HAP-1 (cell line): Measurements from ENCODE around the gene CREG1.

Experiments
- DNase-seq, 2 experiments: peaks; one replicate each; pipeline ENCODE4 v3.0.0-alpha.2; 2016 to 2020; ENCODE audit warnings: low spot score in 2 of 2
- H3K27me3 ChIP-seq: fragments of 250-450 bp; sonication (Bioruptor Pico); 2 replicates; pipeline ENCODE4 v1.5.1; 2020; ENCODE audit warnings: low read depth, mild to moderate bottlenecking, moderate library complexity
- H3K36me3 ChIP-seq: fragments of 250-450 bp; sonication (Bioruptor Pico); replicated peaks from 2 replicates; pipeline ENCODE4 v1.5.1; 2020; ENCODE audit warnings: mild to moderate bottlenecking
- H3K4me1 ChIP-seq: fragments of 250-450 bp; sonication (Bioruptor Pico); 2 replicates; pipeline ENCODE4 v1.5.1; 2020; ENCODE audit warnings: mild to moderate bottlenecking
- H3K4me3 ChIP-seq: fragments of 250-450 bp; sonication (Bioruptor Pico); 2 replicates; pipeline ENCODE4 v1.5.1; 2020; ENCODE audit warnings: mild to moderate bottlenecking, moderate library complexity
- H3K9me3 ChIP-seq: fragments of 250-450 bp; sonication (Bioruptor Pico); 2 replicates; pipeline ENCODE4 v1.5.1; 2020; ENCODE audit warnings: mild to moderate bottlenecking, moderate library complexity
- in situ Hi-C: fragments of 300-500 bp; cut with MboI; formaldehyde crosslinking; loops from 3 replicates; pipeline ENCODE4 v1.14.3; 2020; ENCODE audit warnings: low sequenced_read_pairs, inconsistent platforms, mixed read lengths

The CREG1 gene

DNA sequence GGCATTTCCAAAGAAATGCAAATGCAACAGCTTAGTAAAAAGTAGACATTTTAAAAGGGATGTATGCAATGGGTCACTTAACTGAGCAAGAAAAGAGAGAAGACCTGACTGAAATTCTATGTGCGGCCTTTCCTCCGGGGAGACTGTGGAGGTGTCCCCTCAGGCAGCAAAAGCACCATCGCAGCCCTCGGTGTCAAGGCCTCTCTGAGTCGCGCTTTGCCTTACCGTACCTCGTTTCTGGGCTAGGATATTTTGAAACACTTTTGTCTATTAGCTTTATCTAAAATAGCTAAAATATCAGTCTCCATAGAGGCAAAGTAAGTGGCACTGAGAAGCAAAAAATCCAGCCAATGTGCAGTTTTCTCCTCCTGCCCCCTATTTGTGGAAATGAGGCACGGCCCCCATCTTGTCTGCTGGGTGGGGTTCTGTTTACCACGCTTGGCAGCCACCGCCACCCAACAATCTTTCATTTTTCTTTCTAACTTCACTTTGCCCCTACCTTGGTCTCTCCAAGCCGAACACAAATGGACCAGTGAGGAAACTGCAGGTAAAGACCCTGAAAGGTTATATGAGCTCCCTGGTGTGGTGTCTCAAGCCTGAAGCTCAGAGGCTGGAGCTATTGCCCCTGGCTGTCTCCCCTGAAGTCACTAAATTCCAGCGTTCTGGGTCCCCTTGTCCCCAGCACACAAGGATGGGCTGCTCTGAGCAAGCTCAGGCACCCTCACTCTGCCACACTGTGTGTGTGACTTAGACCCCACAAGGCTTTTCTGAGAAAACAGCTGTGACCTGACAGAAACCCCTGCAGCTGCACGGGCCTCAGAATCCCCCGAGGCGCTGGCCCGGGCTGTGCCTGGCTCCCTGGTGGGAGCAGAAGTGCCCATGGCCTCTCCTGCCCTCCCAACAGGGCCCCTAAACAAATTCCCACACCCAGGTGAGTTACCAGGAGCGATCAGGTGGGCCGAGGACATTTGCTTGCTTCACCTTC, 36.9 kb downstream of the CREG1 start:
- DNase-seq: no peak
- Histone ChIP-seq H3K9me3 (no peaks in the 10 kb centered on the region), H3K27me3 (peaks cover 4% of the 10 kb centered on the region; the same call in 1 of the 2 replicates), H3K4me3 (no peak overlapping the region), H3K36me3 (no peaks in the 10 kb centered on the region), H3K4me1 (no peaks in the 10 kb centered on the region)
- in situ Hi-C loops: no loop called here

DNA sequence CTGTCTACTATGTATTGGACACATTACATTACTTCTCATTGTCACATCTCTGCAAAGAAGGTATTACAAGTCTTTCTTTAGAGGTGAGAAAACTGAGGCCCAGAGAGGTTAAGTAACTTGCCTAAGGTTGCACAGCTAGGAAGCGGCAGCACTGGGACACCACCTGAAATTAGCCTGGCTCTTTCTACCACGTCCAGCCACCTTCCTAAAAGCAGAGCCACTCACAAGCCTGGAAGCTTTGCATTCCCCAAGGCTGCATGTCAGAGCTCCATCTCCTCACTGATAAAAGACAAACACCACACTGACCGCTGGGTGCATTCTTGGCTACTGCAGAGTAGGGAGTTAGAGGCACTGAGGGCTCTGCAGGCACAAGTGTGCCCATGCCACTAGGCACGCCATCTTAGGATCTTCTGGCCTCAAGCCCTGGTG, 37.7 kb downstream of the CREG1 start:
- Histone ChIP-seq H3K4me1 (no peaks in the 10 kb centered on the region), H3K9me3 (no peaks in the 10 kb centered on the region)
- in situ Hi-C loops: no loop called here

DNA sequence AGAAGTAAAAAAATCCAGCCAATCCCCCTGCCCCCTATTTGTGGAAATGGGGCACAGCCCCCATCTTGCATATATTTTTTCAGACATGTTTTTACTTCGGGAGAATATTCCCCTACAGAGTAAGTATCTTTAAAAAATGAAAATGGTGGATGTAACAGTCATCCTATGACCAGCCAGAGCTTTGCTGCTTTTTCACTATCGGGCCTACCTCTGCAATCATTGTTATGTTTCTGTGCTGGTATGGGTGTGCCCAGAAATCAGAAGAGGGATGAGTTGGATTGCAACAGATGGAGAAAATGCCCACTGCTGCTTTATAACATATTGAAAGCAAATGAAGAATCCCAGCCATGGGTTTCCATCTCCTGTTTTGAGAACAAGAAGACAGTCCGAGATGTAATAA, 38.1 kb downstream of the CREG1 start:
- no peak for DNase-seq
- no peaks in the 10 kb centered on the region for H3K9me3 ChIP-seq
- H3K36me3 ChIP-seq: no peaks in the 10 kb centered on the region
- no peak overlapping the region for H3K4me3 ChIP-seq
- no peaks in the 10 kb centered on the region for H3K4me1 ChIP-seq
- in situ Hi-C loops: no loop called here
- peaks cover 9% of the 10 kb centered on the region; the same call in 1 of the 2 replicates for H3K27me3 ChIP-seq

More for the DNA sequence above, 37.7 kb downstream of the CREG1 start:
- H3K27me3 ChIP-seq: peaks cover 9% of the 10 kb centered on the region; the same call in 1 of the 2 replicates
- no peaks in the 10 kb centered on the region for H3K36me3 ChIP-seq
- no peak for DNase-seq
- H3K4me3 ChIP-seq: no peak overlapping the region

DNA sequence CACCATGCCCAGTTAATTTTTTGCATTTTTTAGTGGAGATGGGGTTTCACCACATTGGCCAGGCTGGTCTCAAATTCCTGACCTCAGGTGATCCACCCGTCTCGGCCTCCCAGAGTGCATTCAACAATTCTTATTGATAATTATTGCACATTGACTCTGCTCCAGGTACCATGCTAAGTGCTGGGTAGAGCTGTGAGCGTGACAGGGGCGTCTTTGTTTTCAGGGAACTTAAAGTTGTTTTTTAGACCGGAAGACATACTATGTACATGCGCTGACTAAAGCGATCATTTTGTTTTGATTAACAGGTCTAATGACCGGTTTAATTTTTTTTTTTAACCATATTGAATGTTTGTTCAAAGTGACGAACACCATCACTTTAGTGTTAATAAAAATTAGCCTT, 39.3 kb downstream of the CREG1 start:
- no peaks in the 10 kb centered on the region for H3K4me1 ChIP-seq
- no peak for DNase-seq
- in situ Hi-C loops: no loop called here
- H3K9me3 ChIP-seq: no peaks in the 10 kb centered on the region
- peaks cover 9% of the 10 kb centered on the region; the same call in 1 of the 2 replicates for H3K27me3 ChIP-seq
- no peaks in the 10 kb centered on the region for H3K36me3 ChIP-seq
- no peak overlapping the region for H3K4me3 ChIP-seq

DNA sequence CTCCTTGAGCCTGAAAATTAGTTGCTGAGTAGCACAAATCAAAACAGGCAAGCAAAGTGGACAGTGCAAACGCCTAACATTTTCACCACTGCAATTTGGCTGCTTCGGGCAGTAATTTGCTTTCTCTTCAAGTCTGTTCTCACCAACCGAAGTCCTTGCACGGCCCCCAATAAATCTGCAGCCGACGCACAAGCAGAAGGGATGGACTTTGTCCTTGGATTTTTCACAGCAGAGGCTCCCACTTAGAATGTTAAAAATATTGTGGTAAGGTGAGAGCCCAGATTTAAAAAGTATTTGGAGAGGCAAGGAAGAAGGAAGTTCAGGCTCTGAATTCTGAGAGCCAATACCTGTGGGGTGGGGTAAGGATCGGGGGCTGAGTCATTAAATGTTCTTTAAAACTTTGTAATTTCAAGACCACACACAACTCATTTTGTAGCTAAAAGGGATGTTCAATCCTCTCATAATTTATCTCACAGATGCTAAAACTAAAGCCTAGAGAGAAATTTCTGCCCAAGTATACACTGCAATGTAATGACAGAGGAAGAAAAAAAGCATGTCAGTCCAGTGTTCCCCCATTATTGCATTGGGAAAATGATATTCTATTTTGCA, 41.4 kb downstream of the CREG1 start:
- H3K27me3 ChIP-seq: peaks cover 9% of the 10 kb centered on the region; the same call in 1 of the 2 replicates
- no peak for DNase-seq
- H3K36me3 ChIP-seq: no peaks in the 10 kb centered on the region
- no peak overlapping the region for H3K4me3 ChIP-seq
- H3K9me3 ChIP-seq: no peaks in the 10 kb centered on the region
- in situ Hi-C loops: no loop called here
- peaks cover 3% of the 10 kb centered on the region; the same call in 1 of the 2 replicates for H3K4me1 ChIP-seq

DNA sequence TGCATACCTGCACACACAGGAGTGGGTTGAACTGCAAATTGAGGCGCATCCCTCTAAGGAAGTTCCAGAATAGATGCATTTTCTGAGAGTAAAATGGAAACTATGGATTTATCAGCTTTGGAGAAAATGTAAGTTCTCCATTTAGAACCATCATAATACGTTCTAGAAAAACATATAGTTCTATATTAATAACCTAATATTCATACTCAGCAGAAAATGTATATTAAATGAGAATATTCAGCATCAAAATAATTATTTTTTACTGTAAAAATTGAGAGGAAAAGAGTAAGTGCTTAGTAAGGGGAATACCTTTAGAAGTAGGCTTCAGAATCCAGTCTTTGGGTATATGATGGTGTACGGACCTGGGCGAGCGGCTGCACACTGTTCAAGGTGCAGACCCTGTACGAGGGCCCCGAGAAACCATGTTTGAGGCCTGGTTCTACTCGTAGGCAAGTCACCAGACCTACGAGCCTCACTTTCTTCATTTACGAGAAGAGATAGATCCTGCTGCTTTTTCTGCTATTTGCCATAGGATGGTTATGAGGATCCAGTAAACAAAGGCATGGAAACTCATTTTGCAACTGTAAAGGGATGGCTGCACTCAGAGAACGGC, 42.1 kb downstream of the CREG1 start:
- DNase-seq: no peak
- H3K4me1 ChIP-seq: peaks cover 3% of the 10 kb centered on the region; the same call in 1 of the 2 replicates
- H3K36me3 ChIP-seq: no peaks in the 10 kb centered on the region
- H3K27me3 ChIP-seq: peaks cover 9% of the 10 kb centered on the region; the same call in 1 of the 2 replicates
- H3K9me3 ChIP-seq: no peaks in the 10 kb centered on the region
- no peak overlapping the region for H3K4me3 ChIP-seq
- in situ Hi-C loops: no loop called here

DNA sequence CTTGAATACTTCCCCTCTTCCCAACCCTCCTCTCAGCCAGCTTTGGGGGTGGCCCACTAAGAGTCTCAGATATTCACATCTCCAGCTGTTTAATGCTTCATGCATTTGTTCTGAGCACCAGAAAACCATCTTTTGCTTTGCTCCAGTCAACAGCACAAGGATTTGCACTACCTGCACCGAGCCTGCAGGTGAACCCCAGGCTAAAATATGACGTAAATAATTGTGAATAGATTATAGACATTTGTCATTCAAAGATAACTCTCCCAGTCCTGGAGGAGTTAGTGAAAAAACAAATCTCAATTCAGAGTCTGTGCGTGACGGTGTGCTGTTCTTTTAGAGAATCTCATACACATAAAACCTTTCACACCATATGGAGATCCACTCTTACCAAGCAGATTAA, 42.7 kb downstream of the CREG1 start:
- no peak for DNase-seq
- peaks cover 9% of the 10 kb centered on the region; the same call in 1 of the 2 replicates for H3K27me3 ChIP-seq
- in situ Hi-C loops: no loop called here
- no peak overlapping the region for H3K4me3 ChIP-seq
- peaks cover 3% of the 10 kb centered on the region; the same call in 1 of the 2 replicates for H3K4me1 ChIP-seq
- no peaks in the 10 kb centered on the region for H3K9me3 ChIP-seq
- H3K36me3 ChIP-seq: no peaks in the 10 kb centered on the region

DNA sequence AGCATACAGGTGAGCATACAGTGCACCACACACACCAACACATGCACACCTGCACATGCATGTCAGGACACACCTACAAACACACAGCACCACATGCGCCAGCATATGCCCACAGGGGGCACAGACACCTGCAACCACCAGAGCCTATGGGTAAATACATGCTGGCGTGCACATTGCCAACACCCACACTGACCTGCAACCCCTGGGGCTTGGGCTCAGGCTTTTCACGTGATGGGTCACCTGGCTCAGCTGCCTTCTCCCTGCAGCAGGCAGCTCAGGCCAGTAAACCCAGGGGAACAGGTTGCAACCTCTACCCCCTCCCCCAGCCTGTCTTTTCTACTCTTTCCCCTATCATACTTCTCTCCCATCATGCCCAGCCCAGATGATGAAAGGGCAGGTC, 43.3 kb downstream of the CREG1 start:
- in situ Hi-C loops: no loop called here
- Histone ChIP-seq H3K4me3 (no peak overlapping the region), H3K4me1 (peaks cover 3% of the 10 kb centered on the region; the same call in 1 of the 2 replicates), H3K36me3 (no peaks in the 10 kb centered on the region), H3K27me3 (peaks cover 9% of the 10 kb centered on the region; the same call in 1 of the 2 replicates), H3K9me3 (no peaks in the 10 kb centered on the region)
- DNase-seq: no peak

DNA sequence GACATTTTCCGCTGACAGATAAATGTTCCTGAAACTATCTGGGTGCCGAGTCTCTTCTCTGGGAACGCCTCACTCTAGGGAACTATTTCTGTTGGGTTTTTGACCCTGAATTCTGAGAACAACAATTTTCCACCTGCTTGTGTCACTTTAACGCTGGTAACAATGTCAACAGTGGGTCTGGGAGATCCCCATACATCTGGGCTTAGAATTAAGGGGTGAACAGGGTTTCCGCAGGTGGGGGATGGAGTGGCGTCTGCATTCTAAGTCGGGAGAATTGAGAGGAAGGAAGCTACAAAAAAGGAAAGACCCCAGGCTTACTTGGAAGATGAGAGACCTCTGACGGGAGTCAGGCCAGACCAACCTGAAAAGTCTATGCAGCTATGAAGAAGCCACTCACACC, 44.0 kb downstream of the CREG1 start:
- in situ Hi-C loops: no loop called here
- no peak for DNase-seq
- peaks cover 3% of the 10 kb centered on the region; the same call in 1 of the 2 replicates for H3K4me1 ChIP-seq

DNA sequence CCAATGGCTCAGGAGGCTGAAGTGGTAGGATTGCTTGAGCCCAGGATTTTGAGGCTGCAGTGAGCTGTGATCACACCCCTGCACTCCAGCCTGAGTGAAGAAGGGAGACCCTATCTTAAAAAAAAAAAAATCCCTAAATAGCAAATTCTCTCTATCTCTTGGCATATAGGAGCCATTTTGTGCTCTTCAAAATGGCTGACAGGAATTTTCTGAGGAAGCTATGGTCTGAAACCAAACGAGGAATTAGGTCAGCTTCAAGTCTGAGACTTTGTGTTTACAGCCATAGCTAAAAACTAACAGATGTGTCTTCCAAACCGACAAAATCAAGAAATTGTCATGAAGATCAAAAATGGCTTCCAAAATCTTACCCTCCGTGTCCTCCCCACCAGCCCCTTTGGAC, 45.8 kb downstream of the CREG1 start:
- Histone ChIP-seq H3K4me3 (no peak overlapping the region), H3K27me3 (peaks cover 12% of the 10 kb centered on the region; the same call in 1 of the 2 replicates), H3K9me3 (no peaks in the 10 kb centered on the region), H3K36me3 (no peaks in the 10 kb centered on the region), H3K4me1 (peaks cover 10% of the 10 kb centered on the region)
- no peak for DNase-seq
- in situ Hi-C loops: no loop called here

More for the DNA sequence above, 44.0 kb downstream of the CREG1 start:
- Histone ChIP-seq H3K4me3 (no peak overlapping the region), H3K27me3 (peaks cover 9% of the 10 kb centered on the region; the same call in 1 of the 2 replicates), H3K9me3 (no peaks in the 10 kb centered on the region), H3K36me3 (no peaks in the 10 kb centered on the region)

DNA sequence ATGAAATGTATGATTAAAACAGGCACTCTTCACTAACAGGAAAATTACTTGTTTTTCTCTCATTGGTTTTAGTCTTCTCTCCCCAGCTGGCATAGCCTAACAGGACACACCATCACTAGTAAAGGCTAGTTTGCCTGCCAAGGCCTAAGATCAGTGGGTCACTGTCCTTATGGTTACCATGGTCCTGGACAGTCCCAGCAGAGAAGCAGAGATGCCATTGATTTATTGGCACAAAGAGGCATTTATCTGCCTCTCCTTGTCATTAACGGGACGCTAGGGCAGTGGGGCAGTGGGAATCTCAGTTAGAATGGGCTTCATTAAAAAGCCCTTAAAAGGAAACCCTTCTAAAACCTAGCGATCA, 49.1 kb downstream of the CREG1 start:
- H3K9me3 ChIP-seq: no peaks in the 10 kb centered on the region
- no peaks in the 10 kb centered on the region for H3K36me3 ChIP-seq
- peaks cover 10% of the 10 kb centered on the region for H3K4me1 ChIP-seq
- in situ Hi-C loops: no loop called here
- H3K4me3 ChIP-seq: no peak overlapping the region
- H3K27me3 ChIP-seq: peaks cover 7% of the 10 kb centered on the region; the same call in 1 of the 2 replicates
- no peak for DNase-seq

DNA sequence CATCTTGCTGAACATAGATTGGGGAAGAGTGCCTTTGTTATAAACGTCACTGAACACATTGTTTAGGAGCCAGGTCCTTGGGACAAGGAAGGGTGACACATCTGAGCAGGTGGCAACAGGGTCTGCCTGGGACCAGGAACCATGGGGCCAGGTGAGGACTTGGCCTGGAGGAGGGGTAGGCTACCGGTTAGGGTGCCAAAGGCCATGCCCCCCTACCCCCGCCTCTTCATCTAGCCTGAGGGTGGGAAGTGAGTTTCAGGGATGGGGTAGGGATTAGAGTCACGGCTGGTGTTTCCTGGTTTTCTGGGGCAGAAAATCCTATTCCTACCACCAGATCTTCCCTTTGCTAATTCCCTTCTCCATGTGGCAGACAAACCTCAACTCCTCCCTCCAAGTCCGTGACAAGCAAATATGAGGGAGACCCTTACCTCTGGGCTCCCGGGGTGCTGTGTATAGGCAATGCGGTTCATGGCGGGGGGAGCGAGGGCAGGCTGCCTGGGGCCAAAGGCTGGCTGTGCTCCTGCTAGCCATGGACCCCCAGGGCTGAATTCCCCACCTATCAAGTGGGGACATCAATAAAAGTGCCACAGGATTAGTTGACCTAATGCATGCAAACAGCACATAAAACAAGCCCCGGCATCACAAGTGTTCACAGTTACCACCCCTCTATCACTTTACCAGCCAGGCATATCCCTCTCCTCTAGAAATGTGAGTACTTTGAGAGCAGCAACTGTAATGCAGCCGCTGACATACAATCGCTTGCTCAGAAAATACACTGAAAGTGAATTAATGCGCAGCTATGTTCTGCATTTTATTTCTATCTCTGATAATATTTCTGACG, 49.7 kb downstream of the CREG1 start:
- in situ Hi-C loops: no loop called here
- no peaks in the 10 kb centered on the region for H3K36me3 ChIP-seq
- no peak for DNase-seq
- peaks cover 10% of the 10 kb centered on the region for H3K4me1 ChIP-seq
- no peak overlapping the region for H3K4me3 ChIP-seq
- H3K27me3 ChIP-seq: peaks cover 7% of the 10 kb centered on the region; the same call in 1 of the 2 replicates
- H3K9me3 ChIP-seq: no peaks in the 10 kb centered on the region
